DOHH2 (cell line): Measurements from ENCODE around the gene SH3BGRL2.
"Not testable (repeated sequence)": the region's sequence is repeated elsewhere in the genome, so short reads cannot be mapped to it uniquely, and the experiment has no call there.

Source experiments
- H3F3A ChIP-seq: fragments of 200-600 bp; sonication (generic), shearing (Covaris generic); 2 replicates; pipeline ENCODE4 v1.6.0; 2016; ENCODE audit warnings: antibody characterized with exemption, mild to moderate bottlenecking; ENCODE audit not compliant: control insufficient read depth, insufficient read depth
- H3K27ac ChIP-seq: fragments of 200-600 bp; sonication (generic); 2 replicates; pipeline ENCODE4 v1.5.1; 2014; ENCODE audit warnings: low read depth, mild to moderate bottlenecking, low read length, moderate library complexity
- H3K27me3 ChIP-seq: fragments of 200-600 bp; sonication (generic); 2 replicates; pipeline ENCODE4 v1.6.1; 2014; ENCODE audit warnings: mild to moderate bottlenecking, low read length, mixed read lengths; ENCODE audit not compliant: control insufficient read depth
- H3K36me3 ChIP-seq: fragments of 200-600 bp; sonication (generic); 2 replicates; pipeline ENCODE4 v1.6.1; 2014; ENCODE audit warnings: mild to moderate bottlenecking, low read length, moderate library complexity, mixed read lengths; ENCODE audit not compliant: control insufficient read depth
- H3K4me1 ChIP-seq: fragments of 200-600 bp; sonication (generic); 2 replicates; pipeline ENCODE4 v1.6.1; 2014; ENCODE audit warnings: mild to moderate bottlenecking, low read length, mixed read lengths; ENCODE audit not compliant: control insufficient read depth
- H3K4me2 ChIP-seq: fragments of 200-600 bp; sonication (generic); 2 replicates; pipeline ENCODE4 v1.6.0; 2014; ENCODE audit warnings: mild to moderate bottlenecking, low read length, moderate library complexity
- H3K4me3 ChIP-seq: fragments of 200-600 bp; sonication (generic); 2 replicates; pipeline ENCODE4 v1.5.1; 2014; ENCODE audit warnings: mild to moderate bottlenecking, low read length, mixed read lengths
- H3K79me2 ChIP-seq: fragments of 200-600 bp; sonication (generic); 2 replicates; pipeline ENCODE4 v1.6.1; 2014; ENCODE audit warnings: mild to moderate bottlenecking, low read length, mixed read lengths; ENCODE audit not compliant: control insufficient read depth
- H3K9me2 ChIP-seq: fragments of 200-600 bp; sonication (generic); replicated peaks from 2 replicates; pipeline ENCODE4 v1.6.1; 2014; ENCODE audit warnings: mild to moderate bottlenecking, low read length, mixed read lengths; ENCODE audit not compliant: control insufficient read depth
- H3K9me3 ChIP-seq: fragments of 200-600 bp; sonication (generic); 2 replicates; pipeline ENCODE4 v1.6.1; 2014; ENCODE audit warnings: antibody characterized with exemption, low read length, mixed read lengths; ENCODE audit not compliant: control insufficient read depth, insufficient read depth
- H4K20me1 ChIP-seq: fragments of 200-600 bp; sonication (generic); 2 replicates; pipeline ENCODE4 v1.6.0; 2014; ENCODE audit warnings: low read depth, mild to moderate bottlenecking, antibody characterized with exemption, low read length, moderate library complexity; ENCODE audit not compliant: control insufficient read depth, insufficient read depth
- EZH2phosphoT487 ChIP-seq: fragments of 200-600 bp; sonication (generic); IDR thresholded peaks from 2 replicates; pipeline ENCODE4 v1.6.1; 2017; ENCODE audit warnings: borderline replicate concordance, mild to moderate bottlenecking, antibody characterized with exemption, low read length, moderate library complexity, mixed read lengths
- TF ChIP-seq, protein P1 (sequence below): fragments of 200-600 bp; sonication (generic); IDR thresholded peaks from one replicate; pipeline ENCODE4 v1.5.1; 2014; ENCODE audit warnings: antibody characterized with exemption, mild to moderate bottlenecking, low read depth, low read length; ENCODE audit not compliant: poor library complexity, severe bottlenecking

The SH3BGRL2 gene

DNA sequence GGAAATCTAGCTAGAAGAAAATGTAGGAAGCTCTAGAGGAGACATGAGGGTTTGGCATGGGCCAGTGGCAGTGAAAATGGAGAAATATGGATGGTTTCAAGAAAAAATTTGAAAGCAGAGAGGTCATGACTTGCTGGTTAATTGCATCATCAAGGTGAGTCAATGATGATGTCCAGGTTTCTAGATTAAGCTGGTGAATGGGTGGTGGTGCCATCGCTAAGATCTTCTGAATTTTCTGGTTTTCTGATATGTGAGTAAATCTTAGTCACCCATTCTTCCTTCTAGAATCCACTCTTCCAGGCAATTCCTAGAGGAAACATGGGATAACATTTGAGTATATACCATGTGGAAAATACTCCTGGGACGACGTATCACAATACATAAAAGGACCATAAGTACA, 25.0 kb downstream of the SH3BGRL2 start:
- no peaks in the 10 kb centered on the region for H4K20me1 ChIP-seq
- no peaks in the 10 kb centered on the region for H3K27me3 ChIP-seq
- H3K9me3 ChIP-seq: no peaks in the 10 kb centered on the region
- no peak overlapping the region for H3K27ac ChIP-seq
- TF ChIP-seq EZH2phosphoT487: no peak
- TF ChIP-seq, protein P1, sequence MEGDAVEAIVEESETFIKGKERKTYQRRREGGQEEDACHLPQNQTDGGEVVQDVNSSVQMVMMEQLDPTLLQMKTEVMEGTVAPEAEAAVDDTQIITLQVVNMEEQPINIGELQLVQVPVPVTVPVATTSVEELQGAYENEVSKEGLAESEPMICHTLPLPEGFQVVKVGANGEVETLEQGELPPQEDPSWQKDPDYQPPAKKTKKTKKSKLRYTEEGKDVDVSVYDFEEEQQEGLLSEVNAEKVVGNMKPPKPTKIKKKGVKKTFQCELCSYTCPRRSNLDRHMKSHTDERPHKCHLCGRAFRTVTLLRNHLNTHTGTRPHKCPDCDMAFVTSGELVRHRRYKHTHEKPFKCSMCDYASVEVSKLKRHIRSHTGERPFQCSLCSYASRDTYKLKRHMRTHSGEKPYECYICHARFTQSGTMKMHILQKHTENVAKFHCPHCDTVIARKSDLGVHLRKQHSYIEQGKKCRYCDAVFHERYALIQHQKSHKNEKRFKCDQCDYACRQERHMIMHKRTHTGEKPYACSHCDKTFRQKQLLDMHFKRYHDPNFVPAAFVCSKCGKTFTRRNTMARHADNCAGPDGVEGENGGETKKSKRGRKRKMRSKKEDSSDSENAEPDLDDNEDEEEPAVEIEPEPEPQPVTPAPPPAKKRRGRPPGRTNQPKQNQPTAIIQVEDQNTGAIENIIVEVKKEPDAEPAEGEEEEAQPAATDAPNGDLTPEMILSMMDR: no peak
- H3K4me3 ChIP-seq: no peak overlapping the region
- no peaks in the 10 kb centered on the region for H3K36me3 ChIP-seq
- no peaks in the 10 kb centered on the region for H3F3A ChIP-seq
- H3K4me2 ChIP-seq: no peak overlapping the region
- H3K79me2 ChIP-seq: no peaks in the 10 kb centered on the region
- no peaks in the 10 kb centered on the region for H3K9me2 ChIP-seq
- no peaks in the 10 kb centered on the region for H3K4me1 ChIP-seq

DNA sequence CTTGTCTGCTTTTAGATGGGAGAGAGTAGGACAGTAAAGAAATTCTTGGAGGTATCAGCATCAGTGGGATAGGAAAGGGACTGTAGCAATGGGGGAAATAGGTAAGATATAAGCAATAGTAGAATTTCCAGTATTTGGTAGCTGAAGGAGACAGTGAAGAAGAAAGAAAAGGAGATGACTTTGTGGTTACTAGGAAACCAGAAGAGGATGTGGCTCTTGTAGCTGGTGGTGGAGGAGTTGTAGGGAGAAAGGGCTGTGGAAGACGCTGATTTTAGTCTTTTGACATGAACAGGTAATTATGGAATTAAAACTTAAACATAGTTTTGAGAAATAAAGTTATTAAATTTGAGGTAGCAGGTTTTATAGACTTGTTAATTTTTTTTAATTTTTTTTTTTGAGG, 26.1 kb downstream of the SH3BGRL2 start:
- Histone ChIP-seq H4K20me1 (no peaks in the 10 kb centered on the region), H3K36me3 (no peaks in the 10 kb centered on the region), H3K4me3 (no peak overlapping the region), H3K4me2 (no peak overlapping the region), H3F3A (no peaks in the 10 kb centered on the region), H3K79me2 (no peaks in the 10 kb centered on the region), H3K27me3 (no peaks in the 10 kb centered on the region), H3K4me1 (no peaks in the 10 kb centered on the region), H3K27ac (no peak overlapping the region), H3K9me3 (no peaks in the 10 kb centered on the region), H3K9me2 (no peaks in the 10 kb centered on the region)
- TF ChIP-seq, protein P1: no peak

DNA sequence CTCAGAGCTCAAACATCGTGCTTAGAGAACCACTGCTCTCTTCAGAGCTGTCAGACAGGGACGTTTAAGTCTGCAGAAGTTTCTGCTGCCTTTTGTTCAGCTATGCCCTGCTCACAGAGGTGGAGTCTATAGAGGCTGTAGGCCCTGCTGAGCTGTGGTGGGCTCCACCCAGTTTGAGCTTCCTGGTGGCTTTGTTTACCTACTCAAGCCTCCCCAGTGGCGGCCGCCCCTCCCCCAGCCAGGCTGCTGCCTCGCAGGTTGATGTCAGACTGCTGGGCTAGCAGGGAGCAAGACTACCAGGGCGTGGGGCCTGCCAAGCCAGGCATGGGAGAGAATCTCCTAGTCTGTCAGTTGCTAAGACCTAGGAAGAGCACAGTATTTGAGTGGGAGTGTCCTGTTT, 32.5 kb downstream of the SH3BGRL2 start:
- not testable (repeated sequence) for H3K9me3 ChIP-seq, H4K20me1 ChIP-seq, H3K9me2 ChIP-seq, H3K4me2 ChIP-seq, H3F3A ChIP-seq, H3K4me3 ChIP-seq, H3K27ac ChIP-seq, H3K79me2 ChIP-seq, H3K4me1 ChIP-seq, H3K27me3 ChIP-seq, H3K36me3 ChIP-seq

DNA sequence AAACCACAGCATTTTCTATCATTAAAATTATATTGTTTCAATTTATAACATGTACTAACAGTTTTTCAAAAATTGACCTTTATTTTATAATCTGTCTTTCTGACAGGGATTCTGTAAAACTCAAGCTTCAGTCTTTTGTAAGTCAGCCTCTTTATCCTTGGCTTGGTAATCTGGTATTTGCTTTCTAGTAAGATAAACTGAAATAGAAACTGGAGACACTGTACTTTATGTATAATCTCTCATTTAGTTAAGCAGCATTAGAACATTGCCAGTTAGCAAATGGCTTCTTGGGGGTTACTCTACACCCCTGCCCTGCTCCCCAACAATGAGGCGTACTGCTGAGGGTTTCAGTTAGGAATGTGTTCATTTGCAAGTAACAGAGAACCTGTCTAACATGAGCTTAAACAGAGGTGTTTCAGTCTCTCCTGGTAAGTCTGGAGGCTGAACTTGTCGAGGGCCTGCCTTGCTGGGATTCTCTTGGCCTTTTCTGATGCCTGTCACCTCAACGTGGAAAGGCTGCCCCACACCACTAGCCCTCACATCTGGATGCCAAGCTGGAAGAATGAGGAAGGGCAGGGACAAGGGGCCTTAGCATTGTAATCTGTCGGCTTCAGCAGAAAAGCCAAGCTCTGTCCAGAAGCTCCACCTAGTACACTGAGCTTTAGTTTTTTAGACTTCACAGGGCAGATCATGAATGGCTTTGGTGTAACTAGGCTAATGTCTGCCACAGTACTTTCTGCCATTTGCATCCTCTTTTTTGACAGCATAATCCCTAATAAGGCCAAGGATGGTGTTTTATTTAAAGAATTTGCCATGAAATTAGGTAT, 34.8 kb downstream of the SH3BGRL2 start:
- H4K20me1 ChIP-seq: no peaks in the 10 kb centered on the region
- no peaks in the 10 kb centered on the region for H3K4me1 ChIP-seq
- no peak for TF ChIP-seq EZH2phosphoT487
- TF ChIP-seq, protein P1: no peak
- no peak overlapping the region for H3K4me3 ChIP-seq
- no peak overlapping the region for H3K27ac ChIP-seq
- no peaks in the 10 kb centered on the region for H3K9me3 ChIP-seq
- no peak overlapping the region for H3K4me2 ChIP-seq
- no peaks in the 10 kb centered on the region for H3K27me3 ChIP-seq
- H3K36me3 ChIP-seq: no peaks in the 10 kb centered on the region
- no peaks in the 10 kb centered on the region for H3K79me2 ChIP-seq
- H3K9me2 ChIP-seq: no peaks in the 10 kb centered on the region
- H3F3A ChIP-seq: no peaks in the 10 kb centered on the region
